Nephron (organoid): ENCODE results near the gene RIOK1.

Experiments
- H3K27ac Mint-ChIP-seq, 3 experiments: 2 replicates each; pipeline ENCODE4 v1.8.0; 2020; ENCODE audit warnings: mixed read lengths in 3 of 3, mild to moderate bottlenecking in 2 of 3, moderate library complexity in 1 of 3
- H3K27me3 Mint-ChIP-seq: 2 replicates; pipeline ENCODE4 v1.8.0; 2021; ENCODE audit warnings: low read depth, mild to moderate bottlenecking, moderate library complexity, mixed read lengths
- H3K36me3 Mint-ChIP-seq: 2 replicates; pipeline ENCODE4 v1.8.0; 2020; ENCODE audit warnings: low read depth, mixed read lengths
- H3K4me1 Mint-ChIP-seq: 2 replicates; pipeline ENCODE4 v1.8.0; 2020; ENCODE audit warnings: mixed read lengths
- H3K4me3 Mint-ChIP-seq, 3 experiments: 2 replicates each; pipeline ENCODE4 v1.8.0; 2020; ENCODE audit warnings: mild to moderate bottlenecking in 3 of 3, mixed read lengths in 3 of 3, moderate library complexity in 2 of 3
- H3K9me3 Mint-ChIP-seq: 2 replicates; pipeline ENCODE4 v1.8.0; 2020; ENCODE audit warnings: mixed read lengths
- CTCF ChIP-seq, 3 experiments: fragments of 200-600 bp; sonication (generic); IDR thresholded peaks; one replicate each; pipeline ENCODE4 v1.5.0; 2021; ENCODE audit warnings: antibody characterized with exemption in 3 of 3; ENCODE audit not compliant: unreplicated experiment in 3 of 3

Gene RIOK1

GRCh38 chr6:7441048-7441775, 51.6 kb downstream of the RIOK1 start:
- Mint-ChIP-seq H3K4me3 (no peak overlapping the region), H3K27me3 (peaks cover 3% of the 10 kb centered on the region), H3K27ac (no peak overlapping the region), H3K9me3 (peaks cover 2% of the 10 kb centered on the region), H3K36me3 (no peaks in the 10 kb centered on the region), H3K4me1 (peaks cover 11% of the 10 kb centered on the region)
- TF ChIP-seq CTCF (IDR thresholded peaks at IDR 0.05; ENCODE audit: unreplicated experiment in 3 of 3) = no peak

- H3K27ac Mint-ChIP-seq = no peak overlapping the region
- TF ChIP-seq CTCF (IDR thresholded peaks at IDR 0.05; ENCODE audit: unreplicated experiment in 3 of 3) = no peak
- peaks cover 3% of the 10 kb centered on the region for H3K27me3 Mint-ChIP-seq
Measured at GRCh38 chr6:7442467-7442866, 52.9 kb downstream of the RIOK1 start.

GRCh38 chr6:7445101-7445500, 55.5 kb downstream of the RIOK1 start:
- Mint-ChIP-seq H3K36me3 (no peaks in the 10 kb centered on the region), H3K4me3 (no peak overlapping the region), H3K4me1 (peaks cover 15% of the 10 kb centered on the region), H3K9me3 (peaks cover 2% of the 10 kb centered on the region), H3K27ac (no peak overlapping the region), H3K27me3 (peaks cover 6% of the 10 kb centered on the region)
- TF ChIP-seq CTCF (IDR thresholded peaks at IDR 0.05; ENCODE audit: unreplicated experiment in 3 of 3) = no peak

More at GRCh38 chr6:7442467-7442866, 52.9 kb downstream of the RIOK1 start:
- Mint-ChIP-seq H3K9me3 (peaks cover 2% of the 10 kb centered on the region), H3K4me1 (peaks cover 15% of the 10 kb centered on the region), H3K4me3 (no peak overlapping the region), H3K36me3 (no peaks in the 10 kb centered on the region)

- Mint-ChIP-seq H3K4me1 (peaks cover 15% of the 10 kb centered on the region), H3K27me3 (peaks cover 6% of the 10 kb centered on the region), H3K9me3 (peaks cover 2% of the 10 kb centered on the region), H3K36me3 (no peaks in the 10 kb centered on the region), H3K27ac (no peak overlapping the region), H3K4me3 (no peak overlapping the region)
- TF ChIP-seq CTCF (IDR thresholded peaks at IDR 0.05; ENCODE audit: unreplicated experiment in 3 of 3) = no peak
Measured at GRCh38 chr6:7445885-7446461, 56.4 kb downstream of the RIOK1 start.

- Mint-ChIP-seq H3K9me3 (peaks cover 2% of the 10 kb centered on the region), H3K27me3 (peaks cover 10% of the 10 kb centered on the region), H3K27ac (peak overlapping the region in 1 of 3 experiments; percentile 24), H3K36me3 (no peaks in the 10 kb centered on the region), H3K4me3 (no peak overlapping the region), H3K4me1 (peaks cover 15% of the 10 kb centered on the region)
- TF ChIP-seq CTCF (IDR thresholded peaks at IDR 0.05; ENCODE audit: unreplicated experiment in 3 of 3) = no peak
Measured at GRCh38 chr6:7446619-7447325, 57.2 kb downstream of the RIOK1 start.
